Measurements from ENCODE around the gene TPD52L1.

DNA sequence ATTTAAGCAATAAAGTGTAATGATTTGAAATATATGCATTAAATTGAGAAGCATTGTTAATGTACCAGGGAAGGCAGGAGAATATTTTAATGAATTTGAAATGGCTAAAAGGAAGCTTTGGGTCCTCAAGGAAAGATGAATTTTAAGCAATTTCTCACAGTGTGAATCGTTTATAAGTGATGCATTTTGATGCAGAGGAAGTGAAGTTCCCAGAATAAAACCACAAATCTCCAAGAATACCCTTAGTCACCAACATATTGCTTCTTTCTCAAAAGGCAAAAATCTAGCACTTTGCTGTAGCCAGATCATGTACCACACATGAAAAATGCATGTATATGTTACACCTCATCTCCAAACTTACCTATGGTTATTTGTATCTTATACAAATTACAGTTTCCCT, 11.7 kb downstream of the TPD52L1 start:
- TF ChIP-seq ZNF24 (IDR thresholded peaks at IDR 0.05) (no peak), PML (IDR thresholded peaks at IDR 0.05; ENCODE audit: low read length) (no peak), EP300 (IDR thresholded peaks at IDR 0.05; ENCODE audit: borderline replicate concordance in 1 of 2, control insufficient read depth in 1 of 2, low read depth in 2 of 2, low read length in 2 of 2) (no peak), SIX5 (IDR thresholded peaks at IDR 0.05; ENCODE audit: low read depth, low read length, severe bottlenecking) (no peak), KLF5 (IDR thresholded peaks at IDR 0.05; ENCODE audit: partially characterized antibody) (no peak), TAF1 (IDR thresholded peaks at IDR 0.05; ENCODE audit: borderline replicate concordance, low read depth, low read length) (no peak), BMI1 (IDR thresholded peaks at IDR 0.05; ENCODE audit: borderline replicate concordance) (no peak), DPF2 (IDR thresholded peaks at IDR 0.05) (no peak), POLR2AphosphoS2 (IDR thresholded peaks at IDR 0.05; ENCODE audit: low read depth, low read length) (no peak), EZH2 (IDR thresholded peaks at IDR 0.05; ENCODE audit: borderline replicate concordance, control insufficient read depth, low read depth, low read length) (no peak)
- TF ChIP-seq, protein P1, sequence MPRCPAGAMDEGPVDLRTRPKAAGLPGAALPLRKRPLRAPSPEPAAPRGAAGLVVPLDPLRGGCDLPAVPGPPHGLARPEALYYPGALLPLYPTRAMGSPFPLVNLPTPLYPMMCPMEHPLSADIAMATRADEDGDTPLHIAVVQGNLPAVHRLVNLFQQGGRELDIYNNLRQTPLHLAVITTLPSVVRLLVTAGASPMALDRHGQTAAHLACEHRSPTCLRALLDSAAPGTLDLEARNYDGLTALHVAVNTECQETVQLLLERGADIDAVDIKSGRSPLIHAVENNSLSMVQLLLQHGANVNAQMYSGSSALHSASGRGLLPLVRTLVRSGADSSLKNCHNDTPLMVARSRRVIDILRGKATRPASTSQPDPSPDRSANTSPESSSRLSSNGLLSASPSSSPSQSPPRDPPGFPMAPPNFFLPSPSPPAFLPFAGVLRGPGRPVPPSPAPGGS (IDR thresholded peaks at IDR 0.05; ENCODE audit: borderline replicate concordance, insufficient read depth, low read depth, low read length, poor library complexity, severe bottlenecking) = no peak
- TF ChIP-seq, protein P2, sequence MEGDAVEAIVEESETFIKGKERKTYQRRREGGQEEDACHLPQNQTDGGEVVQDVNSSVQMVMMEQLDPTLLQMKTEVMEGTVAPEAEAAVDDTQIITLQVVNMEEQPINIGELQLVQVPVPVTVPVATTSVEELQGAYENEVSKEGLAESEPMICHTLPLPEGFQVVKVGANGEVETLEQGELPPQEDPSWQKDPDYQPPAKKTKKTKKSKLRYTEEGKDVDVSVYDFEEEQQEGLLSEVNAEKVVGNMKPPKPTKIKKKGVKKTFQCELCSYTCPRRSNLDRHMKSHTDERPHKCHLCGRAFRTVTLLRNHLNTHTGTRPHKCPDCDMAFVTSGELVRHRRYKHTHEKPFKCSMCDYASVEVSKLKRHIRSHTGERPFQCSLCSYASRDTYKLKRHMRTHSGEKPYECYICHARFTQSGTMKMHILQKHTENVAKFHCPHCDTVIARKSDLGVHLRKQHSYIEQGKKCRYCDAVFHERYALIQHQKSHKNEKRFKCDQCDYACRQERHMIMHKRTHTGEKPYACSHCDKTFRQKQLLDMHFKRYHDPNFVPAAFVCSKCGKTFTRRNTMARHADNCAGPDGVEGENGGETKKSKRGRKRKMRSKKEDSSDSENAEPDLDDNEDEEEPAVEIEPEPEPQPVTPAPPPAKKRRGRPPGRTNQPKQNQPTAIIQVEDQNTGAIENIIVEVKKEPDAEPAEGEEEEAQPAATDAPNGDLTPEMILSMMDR (IDR thresholded peaks at IDR 0.05 in 2 of 3, conservative IDR thresholded peaks at IDR 0.05 in 1 of 3; ENCODE audit: control insufficient read depth in 2 of 3, extremely low read depth in 1 of 3, insufficient read depth in 1 of 3, low read depth in 3 of 3, low read length in 3 of 3) = no peak
- TF ChIP-seq, protein P3, sequence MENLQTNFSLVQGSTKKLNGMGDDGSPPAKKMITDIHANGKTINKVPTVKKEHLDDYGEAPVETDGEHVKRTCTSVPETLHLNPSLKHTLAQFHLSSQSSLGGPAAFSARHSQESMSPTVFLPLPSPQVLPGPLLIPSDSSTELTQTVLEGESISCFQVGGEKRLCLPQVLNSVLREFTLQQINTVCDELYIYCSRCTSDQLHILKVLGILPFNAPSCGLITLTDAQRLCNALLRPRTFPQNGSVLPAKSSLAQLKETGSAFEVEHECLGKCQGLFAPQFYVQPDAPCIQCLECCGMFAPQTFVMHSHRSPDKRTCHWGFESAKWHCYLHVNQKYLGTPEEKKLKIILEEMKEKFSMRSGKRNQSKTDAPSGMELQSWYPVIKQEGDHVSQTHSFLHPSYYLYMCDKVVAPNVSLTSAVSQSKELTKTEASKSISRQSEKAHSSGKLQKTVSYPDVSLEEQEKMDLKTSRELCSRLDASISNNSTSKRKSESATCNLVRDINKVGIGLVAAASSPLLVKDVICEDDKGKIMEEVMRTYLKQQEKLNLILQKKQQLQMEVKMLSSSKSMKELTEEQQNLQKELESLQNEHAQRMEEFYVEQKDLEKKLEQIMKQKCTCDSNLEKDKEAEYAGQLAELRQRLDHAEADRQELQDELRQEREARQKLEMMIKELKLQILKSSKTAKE (IDR thresholded peaks at IDR 0.05; ENCODE audit: low read depth, poor library complexity, severe bottlenecking) = no peak
- TF ChIP-seq, protein P4, sequence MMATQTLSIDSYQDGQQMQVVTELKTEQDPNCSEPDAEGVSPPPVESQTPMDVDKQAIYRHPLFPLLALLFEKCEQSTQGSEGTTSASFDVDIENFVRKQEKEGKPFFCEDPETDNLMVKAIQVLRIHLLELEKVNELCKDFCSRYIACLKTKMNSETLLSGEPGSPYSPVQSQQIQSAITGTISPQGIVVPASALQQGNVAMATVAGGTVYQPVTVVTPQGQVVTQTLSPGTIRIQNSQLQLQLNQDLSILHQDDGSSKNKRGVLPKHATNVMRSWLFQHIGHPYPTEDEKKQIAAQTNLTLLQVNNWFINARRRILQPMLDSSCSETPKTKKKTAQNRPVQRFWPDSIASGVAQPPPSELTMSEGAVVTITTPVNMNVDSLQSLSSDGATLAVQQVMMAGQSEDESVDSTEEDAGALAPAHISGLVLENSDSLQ (IDR thresholded peaks at IDR 0.05) = no peak

All from GM12878 (cell line).